SHP77 (cell line): ENCODE measurements around the gene ARID4A.
"Not testable (repeated sequence)": the region's sequence is repeated elsewhere in the genome, so short reads cannot be mapped to it uniquely, and the experiment has no call there.

Source experiments
- DNase-seq, 2 experiments: peaks; one replicate each; lab custom pipeline; 2025; lab: John Stamatoyannopoulos, UW

ARID4A gene

GRCh38 chr14:58298477-58299400 is at the start of gene ARID4A:
Gene ARID4A (plus strand): TSS chr14:58298555. CDS start chr14:58299855, 1,300 bp downstream.
- DNase-seq, result no peak

GRCh38 chr14:58249611-58250010 is 48.7 kb upstream of the ARID4A start:
- DNase-seq, result no peak

GRCh38 chr14:58258156-58258555 is 40.2 kb upstream of the ARID4A start:
- no peak for DNase-seq

- not testable (repeated sequence) for DNase-seq
Observed at GRCh38 chr14:58262005-58262404, 36.4 kb upstream of the ARID4A start.

- no peak for DNase-seq
Observed at GRCh38 chr14:58265401-58265800, 33.0 kb upstream of the ARID4A start.

GRCh38 chr14:58270628-58271027 is 27.7 kb upstream of the ARID4A start:
- no peak for DNase-seq

GRCh38 chr14:58272588-58273372 is 25.6 kb upstream of the ARID4A start:
- DNase-seq, result no peak

GRCh38 chr14:58274881-58275280 is 23.5 kb upstream of the ARID4A start:
- no peak for DNase-seq

GRCh38 chr14:58275527-58276190 is 22.7 kb upstream of the ARID4A start:
- DNase-seq, result no peak

GRCh38 chr14:58276208-58276607 is 22.1 kb upstream of the ARID4A start:
- no peak for DNase-seq

- no peak for DNase-seq
Observed at GRCh38 chr14:58278177-58278576, 20.2 kb upstream of the ARID4A start.

GRCh38 chr14:58280954-58281787 is 17.2 kb upstream of the ARID4A start:
- DNase-seq, result no peak

- no peak for DNase-seq
Observed at GRCh38 chr14:58281969-58282368, 16.4 kb upstream of the ARID4A start.

GRCh38 chr14:58282925-58283593 is 15.3 kb upstream of the ARID4A start:
- no peak for DNase-seq

GRCh38 chr14:58283730-58284129 is 14.6 kb upstream of the ARID4A start:
- no peak for DNase-seq

- no peak for DNase-seq
Observed at GRCh38 chr14:58285132-58285531, 13.2 kb upstream of the ARID4A start.

GRCh38 chr14:58287607-58288042 is 10.7 kb upstream of the ARID4A start:
- no peak for DNase-seq

GRCh38 chr14:58288106-58288792 is 10.1 kb upstream of the ARID4A start:
- DNase-seq, result no peak

GRCh38 chr14:58291646-58292045 is 6.7 kb upstream of the ARID4A start:
- DNase-seq, result no peak

- no peak for DNase-seq
Observed at GRCh38 chr14:58292187-58292586, 6.2 kb upstream of the ARID4A start.
